MM.1S (cell line): Measurements from ENCODE around the gene TMEM63B.
"Not testable (repeated sequence)": the region's sequence is repeated elsewhere in the genome, so short reads cannot be mapped to it uniquely, and the experiment has no call there.

Source experiments
- EZH2 ChIP-seq: fragments of 300-600 bp; sonication (generic); optimal IDR thresholded peaks from 2 replicates; pipeline ENCODE3; 2017; ENCODE audit warnings: low read depth, mild to moderate bottlenecking, antibody characterized with exemption, low read length, mixed read lengths
- EZH2phosphoT487 ChIP-seq: fragments of 300-600 bp; sonication (generic); IDR thresholded peaks from 2 replicates; pipeline ENCODE4 v1.6.1; 2018; ENCODE audit warnings: antibody characterized with exemption, low read length
- TF ChIP-seq, protein P1 (sequence below): fragments of 300-600 bp; sonication (generic); IDR thresholded peaks from 2 replicates; pipeline ENCODE4 v1.5.1; 2016; ENCODE audit warnings: antibody characterized with exemption, low read length, mixed read lengths

DNA sequence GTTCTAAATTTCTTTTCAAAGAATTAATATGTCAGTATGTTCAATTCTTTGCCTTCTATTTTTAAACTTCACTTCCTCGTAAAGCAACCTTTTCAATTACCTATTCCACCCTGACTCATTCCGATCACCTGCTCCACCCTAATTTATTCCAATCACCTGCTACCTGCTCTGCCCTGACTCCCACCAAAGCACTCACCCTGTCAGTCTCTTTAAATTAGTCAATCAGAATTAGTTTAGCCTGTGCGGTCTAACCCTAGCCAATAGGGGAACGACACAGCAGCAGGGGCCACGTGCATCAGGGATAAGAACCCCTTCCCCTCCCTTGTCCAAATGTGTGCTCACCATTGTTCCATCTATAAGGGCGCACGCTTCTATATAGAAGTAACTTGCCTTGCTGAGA, 58.0 kb downstream of the TMEM63B start:
- TF ChIP-seq EZH2phosphoT487, EZH2: not testable (repeated sequence)
- TF ChIP-seq, protein P1, sequence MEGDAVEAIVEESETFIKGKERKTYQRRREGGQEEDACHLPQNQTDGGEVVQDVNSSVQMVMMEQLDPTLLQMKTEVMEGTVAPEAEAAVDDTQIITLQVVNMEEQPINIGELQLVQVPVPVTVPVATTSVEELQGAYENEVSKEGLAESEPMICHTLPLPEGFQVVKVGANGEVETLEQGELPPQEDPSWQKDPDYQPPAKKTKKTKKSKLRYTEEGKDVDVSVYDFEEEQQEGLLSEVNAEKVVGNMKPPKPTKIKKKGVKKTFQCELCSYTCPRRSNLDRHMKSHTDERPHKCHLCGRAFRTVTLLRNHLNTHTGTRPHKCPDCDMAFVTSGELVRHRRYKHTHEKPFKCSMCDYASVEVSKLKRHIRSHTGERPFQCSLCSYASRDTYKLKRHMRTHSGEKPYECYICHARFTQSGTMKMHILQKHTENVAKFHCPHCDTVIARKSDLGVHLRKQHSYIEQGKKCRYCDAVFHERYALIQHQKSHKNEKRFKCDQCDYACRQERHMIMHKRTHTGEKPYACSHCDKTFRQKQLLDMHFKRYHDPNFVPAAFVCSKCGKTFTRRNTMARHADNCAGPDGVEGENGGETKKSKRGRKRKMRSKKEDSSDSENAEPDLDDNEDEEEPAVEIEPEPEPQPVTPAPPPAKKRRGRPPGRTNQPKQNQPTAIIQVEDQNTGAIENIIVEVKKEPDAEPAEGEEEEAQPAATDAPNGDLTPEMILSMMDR: not testable (repeated sequence)
